ENCODE results near the gene AP1S2.

The AP1S2 gene

GRCh38 chrX:15804563-15804962 is 50.0 kb downstream of the AP1S2 start:
- Histone ChIP-seq H3K9ac (ENCODE audit: low read depth, low read length, poor library complexity, severe bottlenecking) (no peak overlapping the region), H3K79me2 (ENCODE audit: insufficient read depth, low read length) (no peaks in the 10 kb centered on the region), H3K36me3 (ENCODE audit: insufficient read depth, low read length) (peaks cover 33% of the 10 kb centered on the region; the same call in 1 of the 2 replicates), H3K27me3 (ENCODE audit: insufficient read depth, low read length, poor library complexity, severe bottlenecking) (no peaks in the 10 kb centered on the region), H3K9me3 (ENCODE audit: insufficient read depth, low read depth, low read length) (no peaks in the 10 kb centered on the region), H3K9me2 (replicated peaks; ENCODE audit: low read depth, low read length) (no peaks in the 10 kb centered on the region), H2AFZ (ENCODE audit: low read length) (no peak overlapping the region), H3F3A (ENCODE audit: low read depth) (no peaks in the 10 kb centered on the region), H4K20me1 (ENCODE audit: insufficient read depth, low read length, poor library complexity, severe bottlenecking) (no peaks in the 10 kb centered on the region), H3K4me1 (ENCODE audit: insufficient read depth, low read length, poor library complexity, severe bottlenecking) (no peaks in the 10 kb centered on the region), H3K4me2 (ENCODE audit: low read depth, low read length, poor library complexity, severe bottlenecking) (no peak overlapping the region), H3K4me3 (ENCODE audit: low read length, poor library complexity, severe bottlenecking) (no peak overlapping the region)
- no peak for TF ChIP-seq CTCF (conservative IDR thresholded peaks at IDR 0.05; ENCODE audit: low read length)
- no peak for TF ChIP-seq EZH2phosphoT487 (IDR thresholded peaks at IDR 0.05; ENCODE audit: borderline replicate concordance)

DNA sequence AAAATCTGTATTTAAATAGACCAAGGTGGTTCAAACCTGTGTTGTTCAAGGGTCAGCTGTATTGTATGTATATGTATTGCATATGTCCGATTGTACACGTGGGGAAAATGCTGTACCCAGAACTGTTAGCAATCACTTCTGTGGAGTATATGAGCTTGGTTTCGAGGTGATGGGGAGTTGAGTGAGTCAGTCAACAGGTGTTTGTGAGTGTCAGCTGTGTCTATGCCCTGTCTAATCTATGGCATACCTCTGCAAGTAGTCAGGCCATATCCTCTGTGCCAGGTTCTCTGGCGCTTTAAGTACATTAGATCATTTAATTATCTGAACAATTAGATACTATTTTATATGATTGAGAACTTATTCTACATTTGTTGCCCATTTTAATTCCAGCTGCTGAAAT is 56.9 kb downstream of the AP1S2 start:
- Histone ChIP-seq H3K4me3 (ENCODE audit: low read length, poor library complexity, severe bottlenecking) (no peak overlapping the region), H3F3A (ENCODE audit: low read depth) (no peaks in the 10 kb centered on the region), H3K9me2 (replicated peaks; ENCODE audit: low read depth, low read length) (no peaks in the 10 kb centered on the region), H4K20me1 (ENCODE audit: insufficient read depth, low read length, poor library complexity, severe bottlenecking) (peaks cover 5% of the 10 kb centered on the region), H3K36me3 (ENCODE audit: insufficient read depth, low read length) (peaks cover 4% of the 10 kb centered on the region; the same call in 1 of the 2 replicates), H3K4me1 (ENCODE audit: insufficient read depth, low read length, poor library complexity, severe bottlenecking) (peaks cover 7% of the 10 kb centered on the region), H2AFZ (ENCODE audit: low read length) (no peak overlapping the region), H3K4me2 (ENCODE audit: low read depth, low read length, poor library complexity, severe bottlenecking) (peak overlapping the region; percentile 7), H3K79me2 (ENCODE audit: insufficient read depth, low read length) (peaks cover 39% of the 10 kb centered on the region), H3K27me3 (ENCODE audit: insufficient read depth, low read length, poor library complexity, severe bottlenecking) (no peaks in the 10 kb centered on the region), H3K9ac (ENCODE audit: low read depth, low read length, poor library complexity, severe bottlenecking) (no peak overlapping the region), H3K9me3 (ENCODE audit: insufficient read depth, low read depth, low read length) (no peaks in the 10 kb centered on the region)
- TF ChIP-seq CTCF (conservative IDR thresholded peaks at IDR 0.05; ENCODE audit: low read length) (no peak), EZH2phosphoT487 (IDR thresholded peaks at IDR 0.05; ENCODE audit: borderline replicate concordance) (no peak)

- H3K79me2 ChIP-seq (ENCODE audit: insufficient read depth, low read length), result peaks cover 34% of the 10 kb centered on the region
- H4K20me1 ChIP-seq (ENCODE audit: insufficient read depth, low read length, poor library complexity, severe bottlenecking), result peaks cover 5% of the 10 kb centered on the region
- H3K9me2 ChIP-seq (replicated peaks; ENCODE audit: low read depth, low read length), result no peaks in the 10 kb centered on the region
- peak overlapping the region; percentile 71 for H3K9ac ChIP-seq (ENCODE audit: low read depth, low read length, poor library complexity, severe bottlenecking)
- TF ChIP-seq CTCF (conservative IDR thresholded peaks at IDR 0.05; ENCODE audit: low read length) (no peak), EZH2phosphoT487 (IDR thresholded peaks at IDR 0.05; ENCODE audit: borderline replicate concordance) (no peak)
- H3K4me3 ChIP-seq (ENCODE audit: low read length, poor library complexity, severe bottlenecking), result peak overlapping the region; percentile 91
- no peaks in the 10 kb centered on the region for H3K9me3 ChIP-seq (ENCODE audit: insufficient read depth, low read depth, low read length)
- H3K4me1 ChIP-seq (ENCODE audit: insufficient read depth, low read length, poor library complexity, severe bottlenecking), result peaks cover 3% of the 10 kb centered on the region
- H3K36me3 ChIP-seq (ENCODE audit: insufficient read depth, low read length), result no peaks in the 10 kb centered on the region
- peak overlapping the region; percentile 90 for H3K4me2 ChIP-seq (ENCODE audit: low read depth, low read length, poor library complexity, severe bottlenecking)
- H3K27me3 ChIP-seq (ENCODE audit: insufficient read depth, low read length, poor library complexity, severe bottlenecking), result no peaks in the 10 kb centered on the region
- H2AFZ ChIP-seq (ENCODE audit: low read length), result peak overlapping the region; percentile 94
- no peaks in the 10 kb centered on the region for H3F3A ChIP-seq (ENCODE audit: low read depth)
Observed at GRCh38 chrX:15790769-15791290, 63.8 kb downstream of the AP1S2 start.

Data from Loucy (cell line).